Stimulated activated CD8-positive, alpha-beta memory T cell treated with anti-CD3 and anti-CD28 coated beads, Interleukin-2, amount 100 ng/mL, for 48 hours (primary cell): ENCODE results near the gene TPX2.

Source experiments
- DNase-seq, 2 donors: peaks; one replicate each; pipeline ENCODE4 v3.0.0-alpha.2; 2020; ENCODE audit warnings: low read depth in 2 of 2

TPX2 gene

DNA sequence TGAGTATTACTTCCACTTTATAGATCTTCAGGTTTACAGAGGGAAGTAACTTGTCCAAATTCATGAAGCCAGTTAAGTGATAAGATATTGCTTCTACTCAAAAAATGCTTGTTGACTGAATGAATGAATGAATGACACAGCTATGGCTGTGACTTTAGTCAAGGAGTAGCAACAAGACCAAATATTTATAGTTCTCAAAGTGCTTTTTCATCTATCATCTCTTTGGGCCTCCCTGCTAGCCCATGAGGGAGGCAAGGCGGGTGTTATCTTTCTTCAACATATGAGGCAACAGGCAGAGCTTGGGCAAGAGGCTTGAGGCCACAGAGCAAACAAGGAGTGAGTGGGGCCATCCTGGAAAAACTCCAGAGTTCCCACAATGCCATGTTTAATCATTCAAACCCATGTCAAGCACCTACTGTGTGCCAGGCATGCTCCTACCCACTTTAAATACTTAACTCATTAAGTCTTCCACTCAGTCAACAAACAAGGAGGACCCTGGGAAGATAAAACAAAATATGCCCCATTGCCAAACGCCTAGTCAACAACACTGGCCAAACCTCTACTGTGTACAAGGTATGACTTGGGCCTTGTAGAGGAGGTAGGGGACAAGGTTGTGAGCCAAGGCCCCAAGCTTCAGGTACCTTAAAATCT lies 32.4 kb upstream of the TPX2 start:
- no peak for DNase-seq

DNA sequence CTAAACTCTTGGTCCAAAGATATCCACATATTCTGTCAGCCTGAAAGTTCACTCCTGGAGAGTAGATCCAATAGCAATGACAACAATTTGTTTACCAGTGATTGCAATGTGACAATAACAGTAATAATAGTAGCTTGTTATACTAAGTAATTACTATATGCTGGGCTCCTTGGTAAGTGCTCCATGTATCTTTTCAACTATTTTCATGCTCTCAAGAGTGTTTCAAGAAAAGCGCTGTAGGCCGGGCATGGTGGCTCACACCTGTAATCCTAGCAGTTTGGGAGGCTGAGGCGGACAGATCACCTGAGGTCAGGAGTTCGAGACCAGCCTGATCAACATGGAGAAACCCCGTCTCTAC lies 31.9 kb upstream of the TPX2 start:
- DNase-seq, result no peak

DNA sequence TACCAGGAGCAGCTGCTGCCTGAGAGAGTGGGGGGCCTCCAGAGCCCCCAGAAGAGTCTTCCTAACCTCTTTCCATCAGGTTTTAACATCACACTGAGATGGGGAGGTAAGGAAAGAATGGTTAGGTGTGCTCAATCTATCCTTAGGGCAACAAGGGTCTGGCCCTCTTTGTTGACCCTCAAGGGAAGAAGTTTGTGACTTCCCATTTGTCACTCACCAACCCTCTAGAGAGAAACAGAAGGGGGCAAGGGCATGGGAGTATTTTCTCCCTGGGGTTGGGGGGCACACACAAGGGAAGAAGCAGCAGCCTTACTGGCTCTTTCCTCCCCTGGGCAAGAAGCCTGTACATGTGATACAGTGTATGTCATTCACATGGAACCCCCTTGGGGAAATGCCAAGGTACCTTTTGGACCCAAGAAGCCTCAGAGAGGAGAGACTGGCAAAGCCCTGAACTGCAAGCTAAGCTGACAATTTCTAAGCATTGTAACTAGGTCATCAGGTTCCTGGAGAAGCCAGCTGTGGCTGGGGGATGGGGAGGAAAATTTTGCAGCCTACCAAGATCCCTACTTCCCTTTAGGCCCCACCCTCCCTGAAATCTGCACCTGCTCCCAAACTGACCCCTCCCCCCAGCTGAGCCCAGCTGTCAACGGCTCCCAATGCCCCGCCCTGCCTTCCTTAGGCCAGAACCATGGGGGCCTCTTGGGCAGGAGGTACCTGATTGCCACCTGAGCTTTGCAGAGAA lies 30.9 kb upstream of the TPX2 start:
- DNase-seq, result no peak

DNA sequence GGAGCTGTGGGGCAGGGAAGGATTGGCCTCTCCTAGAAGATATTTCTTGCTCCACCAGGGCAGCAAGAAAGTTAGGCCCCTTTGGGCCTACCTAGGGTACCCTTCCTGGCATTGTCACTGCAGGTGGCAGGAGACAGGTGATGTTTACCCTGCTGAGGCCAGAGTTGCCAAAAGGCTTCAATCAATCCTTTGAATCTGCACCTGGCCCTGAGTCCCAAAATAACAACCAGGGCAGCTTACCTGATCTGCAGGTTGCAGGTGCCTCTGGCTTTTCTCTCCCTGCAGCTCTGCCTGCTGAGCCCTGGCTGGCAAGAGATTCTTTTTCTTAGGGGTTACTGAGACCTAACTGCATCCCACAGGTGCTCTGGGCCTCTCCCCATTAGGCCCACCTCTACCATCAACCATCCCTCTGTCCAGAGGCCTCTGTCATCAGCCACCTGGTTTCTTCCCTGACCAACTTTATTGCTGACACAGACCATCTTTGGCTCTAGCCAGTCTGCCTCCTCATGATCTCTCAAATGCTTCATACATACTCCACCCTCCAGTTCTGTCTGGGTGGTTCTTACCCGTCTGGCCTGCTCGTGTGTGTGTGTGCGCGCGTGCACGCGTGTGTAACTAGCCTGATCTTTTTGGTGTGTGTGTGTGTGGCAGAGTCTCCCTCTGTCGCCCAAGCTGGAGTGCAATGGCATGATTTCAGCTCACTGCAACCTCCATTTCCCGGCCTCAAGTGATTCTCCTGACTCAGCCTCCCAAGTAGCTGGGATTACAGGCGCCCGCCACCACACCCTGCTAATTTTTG lies 30.2 kb upstream of the TPX2 start:
- DNase-seq, result no peak

DNA sequence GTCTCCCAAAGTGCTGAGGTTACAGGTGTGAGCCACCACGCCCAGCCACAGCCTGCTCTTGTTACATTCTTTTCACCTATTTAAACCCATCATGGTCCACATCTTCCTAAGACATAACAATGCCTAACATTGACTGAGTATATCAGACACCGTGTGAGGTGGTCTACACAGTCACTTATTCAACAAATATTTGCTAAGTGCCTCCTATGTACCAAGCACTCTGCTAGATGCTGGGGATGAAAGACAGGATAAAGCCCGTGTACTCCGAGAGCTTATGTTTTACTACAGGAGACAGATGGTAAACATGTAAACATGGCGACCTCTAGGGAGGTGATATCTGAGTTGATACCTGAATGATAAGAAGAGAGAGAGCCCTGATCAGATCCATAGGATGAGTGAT lies 29.2 kb upstream of the TPX2 start:
- no peak for DNase-seq

DNA sequence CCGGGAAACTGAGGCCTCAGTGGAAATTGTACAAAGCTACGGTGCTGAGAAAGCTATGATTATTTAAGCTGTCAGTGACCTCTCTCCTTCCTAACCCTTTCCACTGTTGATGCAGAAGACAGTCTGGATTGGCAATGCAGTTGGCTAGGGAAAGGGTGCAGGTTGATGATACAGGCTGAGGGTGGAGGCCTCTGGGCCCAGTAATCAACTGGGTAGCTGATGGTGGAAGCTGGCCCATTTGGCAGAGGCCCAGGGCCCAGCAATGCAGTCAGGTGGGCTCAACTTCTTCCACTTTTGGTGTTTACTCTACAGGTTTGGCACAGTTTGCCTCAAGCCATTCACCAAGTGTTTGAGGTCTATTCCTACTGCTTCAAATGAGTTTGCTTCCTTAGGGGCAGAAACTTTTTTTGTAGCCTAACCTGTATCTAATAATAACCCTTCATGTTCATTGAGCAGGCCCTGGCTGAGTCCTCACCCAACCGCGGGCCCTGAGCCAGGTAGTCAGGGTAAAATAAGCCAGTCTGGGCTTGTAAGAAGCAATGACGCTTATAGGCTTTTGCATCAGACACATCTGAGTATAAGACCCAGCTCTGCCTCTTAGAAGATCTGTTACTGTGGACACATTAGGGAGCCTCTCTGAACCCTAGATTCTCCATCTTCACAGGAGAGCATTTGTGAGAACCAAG lies 28.5 kb upstream of the TPX2 start:
- DNase-seq, result no peak

DNA sequence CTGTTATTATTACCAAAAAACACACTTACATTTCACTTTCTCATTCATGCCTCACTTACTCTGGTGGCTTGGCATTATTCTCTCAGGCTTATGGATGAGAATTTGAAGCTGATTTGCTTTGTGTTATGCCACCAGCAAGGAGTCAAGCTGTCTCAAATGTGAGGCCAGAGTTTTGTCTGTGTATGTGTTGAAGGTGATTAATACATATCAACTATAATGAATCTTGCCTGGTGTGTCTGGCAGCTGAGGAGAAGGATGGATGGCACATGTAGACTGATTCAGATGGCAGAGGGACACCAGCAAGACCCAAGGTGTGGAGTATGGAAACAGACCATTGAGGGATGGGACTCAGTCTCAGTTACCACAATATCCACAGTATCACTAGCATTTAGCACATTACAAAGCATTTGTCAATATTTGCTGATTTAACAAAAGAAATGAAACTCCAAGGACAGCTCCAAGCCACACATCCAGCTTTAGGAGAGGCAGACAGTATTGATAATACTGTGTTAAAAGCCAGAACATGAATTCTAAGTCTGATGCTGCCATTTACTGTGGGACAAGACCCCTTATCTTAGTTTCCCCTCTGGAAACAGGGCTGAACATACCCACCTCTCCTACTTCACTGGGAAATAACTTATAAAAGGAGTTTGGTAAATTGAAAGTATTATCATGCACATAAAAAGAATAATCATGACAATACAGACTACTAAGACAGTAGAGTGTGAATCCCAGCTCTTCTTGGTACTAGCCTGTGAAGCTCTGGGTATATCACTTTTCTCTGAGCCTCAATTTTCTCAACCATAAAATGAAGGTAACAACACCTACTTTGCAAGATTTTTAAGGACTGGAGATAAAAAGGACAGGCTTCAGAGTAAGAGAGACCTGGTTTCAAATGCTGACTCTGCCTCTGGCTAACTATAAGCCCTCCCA lies 27.6 kb upstream of the TPX2 start:
- no peak for DNase-seq

DNA sequence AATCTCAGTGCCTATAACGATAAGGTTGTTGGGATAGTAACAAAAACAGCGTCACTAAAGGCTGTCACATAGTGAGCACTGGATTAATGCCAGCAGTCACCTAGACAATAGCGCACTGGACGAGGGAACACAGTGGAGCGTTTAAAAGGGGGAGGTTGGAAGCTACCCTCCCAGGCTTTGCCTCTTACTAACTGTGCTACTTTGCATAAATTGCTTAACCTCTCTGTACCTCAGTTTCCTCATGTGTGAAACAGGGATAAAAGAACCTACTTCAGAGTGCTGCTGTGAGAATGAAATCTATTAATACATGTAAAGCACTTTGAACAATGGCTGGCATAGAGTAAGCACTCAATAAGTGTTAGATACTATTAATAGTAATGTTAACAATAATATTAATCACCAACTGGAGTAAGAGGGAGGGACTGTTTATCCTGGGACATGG lies 27.0 kb upstream of the TPX2 start:
- no peak for DNase-seq

DNA sequence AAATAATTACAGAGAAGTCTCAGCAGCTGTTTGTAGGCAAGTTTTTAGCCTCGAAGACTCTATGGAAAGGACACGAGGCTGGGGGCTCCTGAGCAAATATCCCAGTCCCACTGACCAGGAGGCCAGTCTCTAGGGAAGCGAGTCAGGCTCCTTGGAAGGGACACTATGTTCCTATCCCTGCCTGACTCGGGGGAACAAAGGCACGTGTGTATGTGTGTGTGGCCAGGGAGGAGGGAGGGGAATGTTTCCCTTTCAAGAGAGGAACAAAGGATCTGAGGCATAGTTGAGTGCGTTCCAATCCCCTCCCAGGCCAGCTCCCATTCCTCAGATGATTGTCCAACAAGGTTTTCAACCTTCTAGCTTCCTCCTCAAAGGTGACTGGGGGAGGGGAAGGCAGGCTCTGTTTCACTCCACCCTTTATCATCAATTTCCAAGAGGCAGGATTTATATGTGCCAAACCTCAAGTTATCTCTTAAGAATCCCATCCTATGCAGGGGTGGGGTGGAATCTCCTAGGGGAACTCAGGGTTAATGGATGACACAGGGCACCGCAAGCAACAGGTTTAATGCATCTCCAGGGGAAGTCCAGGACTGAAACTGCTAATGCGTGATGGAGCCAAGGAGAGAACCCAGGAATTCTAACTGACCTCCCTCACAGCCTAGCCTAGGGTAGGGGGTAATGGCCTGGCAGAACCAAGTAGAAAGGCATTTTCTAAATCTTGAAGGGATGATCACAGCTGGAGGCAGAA lies 26.4 kb upstream of the TPX2 start:
- DNase-seq, result no peak

DNA sequence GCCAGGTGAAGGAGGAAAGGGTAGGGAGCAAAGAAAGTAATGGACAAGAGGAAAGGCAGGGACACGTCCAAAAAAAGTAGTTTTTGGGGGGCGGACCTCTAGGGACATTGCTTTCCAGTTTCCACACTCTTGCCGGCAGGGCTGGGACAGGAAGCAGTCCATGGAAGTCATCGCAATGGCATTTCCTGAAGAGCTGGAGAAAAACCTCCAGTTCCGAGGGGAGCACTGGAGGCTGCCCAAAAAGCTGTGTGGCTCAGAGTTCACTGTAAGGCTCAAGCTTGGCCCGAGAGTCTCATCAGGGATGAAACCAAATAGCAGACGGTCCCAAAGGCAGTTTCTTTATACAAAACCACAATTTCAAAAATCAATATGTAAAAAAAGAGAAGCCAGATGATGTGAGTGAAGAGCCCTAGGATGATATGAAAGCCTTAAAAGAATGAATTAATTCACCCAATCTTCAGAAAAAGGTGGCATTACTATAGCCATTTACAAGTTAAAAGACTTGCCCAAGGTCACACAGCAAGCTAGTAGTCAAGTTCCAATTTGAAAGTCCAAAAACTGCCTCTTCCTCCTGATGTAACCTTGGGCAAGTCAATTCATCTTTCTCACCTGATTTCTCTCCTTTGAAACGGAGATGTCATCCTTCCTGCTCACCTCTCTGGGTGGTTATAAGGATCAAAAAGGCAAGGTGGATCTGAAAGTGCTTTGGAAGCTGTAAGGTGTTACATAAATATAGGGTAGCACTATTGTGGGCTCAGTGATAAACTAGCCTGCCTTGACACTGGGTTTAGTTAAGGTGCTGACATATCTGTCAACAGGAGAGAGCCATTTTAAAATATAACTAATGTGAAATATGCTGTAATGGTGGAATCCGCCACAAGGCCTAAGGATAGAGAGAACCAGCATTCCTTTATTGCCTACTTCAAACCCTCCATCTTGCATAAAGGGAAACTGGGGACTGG lies 25.5 kb upstream of the TPX2 start:
- no peak for DNase-seq

DNA sequence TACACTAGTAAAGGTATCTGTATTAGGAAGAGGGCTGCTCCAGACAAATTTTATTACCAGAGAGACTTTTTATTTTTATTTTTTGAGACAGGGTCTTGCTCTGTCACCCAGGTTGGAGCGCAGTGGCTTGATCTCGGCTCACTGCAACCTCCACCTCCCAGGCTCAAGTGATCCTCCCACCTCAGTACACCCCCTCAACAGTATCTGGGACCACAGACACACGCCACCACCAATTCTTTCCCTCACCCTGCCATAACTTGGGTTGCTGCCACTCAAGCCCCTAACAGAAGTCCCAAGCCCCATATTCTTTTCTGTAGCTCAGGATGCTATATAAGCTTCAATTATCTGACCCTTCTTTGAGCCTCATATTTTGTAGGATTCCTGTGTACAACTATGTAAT lies 23.3 kb upstream of the TPX2 start:
- DNase-seq, result no peak

DNA sequence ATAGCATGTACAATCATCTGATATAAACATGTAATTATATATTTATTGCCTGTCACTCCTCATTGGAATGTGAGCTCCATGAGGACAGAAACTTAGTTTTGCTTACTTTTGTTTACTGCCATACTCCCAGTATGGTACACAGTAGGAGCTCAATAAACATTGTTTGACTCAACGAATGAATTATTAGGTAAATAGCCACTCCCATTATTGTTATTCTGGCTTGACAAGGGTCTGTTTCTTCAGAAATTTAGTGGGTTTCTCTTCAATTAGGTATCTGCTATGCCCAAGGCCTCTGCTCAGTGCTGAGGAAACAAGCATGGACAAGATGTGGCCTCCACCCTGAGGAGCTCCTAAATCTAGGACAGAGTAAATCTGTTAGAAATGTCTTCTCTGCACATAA lies 22.7 kb upstream of the TPX2 start:
- DNase-seq, result no peak

DNA sequence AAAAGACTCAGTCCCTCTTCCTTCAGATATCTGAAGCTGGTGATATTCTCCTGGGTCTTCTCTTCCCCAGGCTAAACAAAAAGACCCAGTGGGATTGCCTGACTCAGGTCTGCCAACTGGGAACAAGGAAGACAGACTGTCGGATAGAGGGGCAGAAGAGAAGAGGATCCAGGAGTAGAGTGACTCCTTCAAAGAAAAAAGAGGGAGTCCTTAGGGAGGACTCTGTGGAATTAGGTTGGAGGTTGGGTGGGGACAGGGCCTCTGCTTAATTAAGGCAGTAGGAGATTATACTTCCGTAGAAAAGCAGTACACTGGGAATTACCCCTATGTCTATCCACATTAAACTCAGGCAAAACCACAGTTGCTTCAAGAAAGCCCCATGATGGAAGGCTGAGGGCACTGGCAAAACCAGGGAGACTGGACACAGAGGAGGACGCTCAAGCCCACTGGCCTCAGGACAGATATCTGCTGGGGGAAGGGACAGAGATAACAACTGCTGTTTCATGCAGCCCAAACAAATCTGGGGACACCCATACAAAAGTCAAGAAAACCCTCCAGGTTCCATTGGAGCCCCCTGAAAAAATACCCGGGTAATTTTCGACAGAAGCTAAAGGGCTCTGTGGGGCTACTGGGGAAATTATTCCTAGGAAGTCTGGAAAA lies 22.1 kb upstream of the TPX2 start:
- no peak for DNase-seq

DNA sequence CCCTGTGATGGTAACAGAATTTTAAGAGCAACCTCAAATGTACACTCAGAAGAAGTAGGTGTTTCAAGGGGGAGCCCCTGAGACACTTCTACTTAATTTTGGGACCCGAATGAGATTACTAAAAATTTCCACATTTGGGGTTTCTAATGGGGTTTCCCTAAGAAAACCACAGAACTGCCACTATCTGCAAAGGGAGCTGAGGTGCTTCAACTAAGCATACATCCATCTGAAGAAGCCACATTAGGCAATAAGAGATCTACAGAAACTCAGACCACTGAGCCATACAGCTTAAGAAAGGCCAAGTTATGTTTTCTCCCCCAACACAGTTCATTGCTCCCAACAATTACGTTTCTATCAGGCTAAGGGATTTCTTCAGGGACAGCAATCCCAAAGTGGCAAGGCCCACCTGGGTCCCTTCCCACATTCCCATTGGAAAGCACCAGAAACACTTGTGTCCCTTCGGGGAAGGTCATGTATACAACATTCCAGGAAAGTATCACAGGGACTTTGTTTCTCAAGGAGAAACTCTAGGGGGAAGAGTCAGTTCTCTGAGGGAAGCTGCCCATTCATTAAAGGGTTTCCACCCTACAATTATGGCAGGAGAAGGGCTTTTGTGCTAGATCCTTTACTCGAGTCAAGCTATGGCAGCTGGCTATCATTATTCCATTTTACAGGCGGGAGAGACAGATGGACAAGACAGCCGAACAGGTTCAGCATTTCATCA lies 21.4 kb upstream of the TPX2 start:
- DNase-seq, result no peak

DNA sequence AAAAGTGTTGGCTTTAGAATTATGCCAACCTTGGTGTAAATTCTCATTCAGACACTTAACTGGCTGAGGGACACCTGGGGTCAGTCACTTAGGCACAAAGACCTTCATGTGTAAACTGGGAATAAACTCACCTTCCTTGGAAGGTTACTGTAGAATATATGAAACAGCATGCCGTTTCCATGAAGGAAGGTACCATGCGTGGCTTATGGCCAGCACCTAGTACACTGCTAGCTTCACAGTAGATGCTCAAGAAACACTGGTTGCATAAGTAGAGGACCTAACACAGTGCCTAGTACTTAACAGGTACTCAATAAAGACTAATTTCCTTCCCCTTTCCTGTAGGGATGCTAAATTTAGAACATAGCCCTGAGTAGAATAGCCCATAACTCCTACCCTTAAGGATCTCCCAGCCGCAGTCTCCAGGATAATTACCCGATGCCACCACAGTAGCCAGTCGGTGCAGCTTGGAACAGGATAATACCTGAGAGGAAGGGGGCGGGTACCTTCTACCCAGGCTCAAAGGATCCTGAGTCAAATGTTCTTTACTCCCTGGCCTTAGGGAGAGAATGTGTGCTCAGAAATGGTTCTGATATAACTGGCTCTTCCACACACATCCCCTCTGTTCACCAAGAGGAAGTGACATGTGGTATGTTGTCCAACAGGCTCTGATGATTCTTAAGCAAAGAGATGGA lies 20.0 kb upstream of the TPX2 start:
- DNase-seq, result no peak

DNA sequence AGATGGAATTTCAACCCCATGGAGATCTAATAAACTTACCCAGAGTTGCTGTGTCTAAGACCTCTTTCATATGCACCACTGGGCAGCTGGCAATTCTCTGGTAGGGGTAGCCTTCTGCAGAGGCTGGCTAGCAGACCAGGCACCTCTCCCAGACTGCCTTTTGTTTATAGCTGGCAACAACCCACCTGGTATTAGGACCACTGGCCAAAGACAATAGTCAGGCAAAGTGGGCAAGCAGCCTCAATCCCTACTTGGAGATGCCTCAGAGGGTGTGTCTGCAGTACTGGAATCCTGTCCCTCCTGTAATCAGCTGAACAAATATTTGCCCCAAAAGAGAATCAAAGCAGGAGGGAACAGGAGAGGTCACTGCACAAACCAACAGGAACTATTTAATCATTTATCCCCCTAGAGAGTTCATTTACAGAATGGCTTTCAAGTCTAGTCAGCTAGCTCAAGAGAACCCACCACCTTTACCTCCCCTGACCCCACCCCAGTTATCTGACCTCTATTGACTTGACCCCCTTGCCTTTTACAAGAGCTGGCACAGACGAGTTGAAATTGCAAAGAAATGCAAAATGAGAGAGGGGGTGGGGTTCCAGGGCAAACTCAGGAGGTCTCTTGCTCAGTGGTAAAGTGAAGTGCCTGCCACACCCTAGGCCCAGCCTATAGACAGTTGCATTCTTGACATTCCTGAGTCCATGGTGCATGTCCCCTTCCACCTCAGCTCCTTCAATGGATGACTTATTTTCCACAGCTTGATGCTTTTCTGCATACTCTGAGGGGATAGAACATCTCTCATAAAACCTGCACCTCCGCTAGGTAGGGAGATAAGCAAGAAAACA lies 19.2 kb upstream of the TPX2 start:
- DNase-seq, result no peak
